K562 (cell line): ENCODE data around the gene IGFBP4. TPM values are rescaled to one million over a fixed set of nuclear protein-coding genes. Genes with fewer than 3 reads are reported as not detected.
A peak's percentile ranks its signal among the peaks of the same experiment; 100 is the strongest.

Experiments
- ATAC-seq: fragments of 200-7000 bp; cut with Tn5 transposase; 3 replicates; pipeline ENCODE4 v1.9.1; 2020; ENCODE audit warnings: moderate library complexity
- Bru-seq: library from RNA; stranded (reverse); fragments of 400-500 nt; gene quantifications from one replicate; lab custom pipeline; 2021; lab: Mats Ljungman, UMichigan
- BruChase-seq, 2 experiments: library from RNA; stranded (reverse); fragments of 400-500 nt; gene quantifications; one replicate each; lab custom pipeline; 2021; lab: Mats Ljungman, UMichigan
- BruUV-seq: library from RNA; stranded (reverse); fragments of 400-500 nt; replicated peaks from 2 replicates; lab custom pipeline; 2021; lab: Mats Ljungman, UMichigan
- CTCF ChIA-PET: fragments of 300-600 bp; formaldehyde crosslinking; extraction: SDS; loops from one replicate; lab custom pipeline; 2021; ENCODE audit warnings: low intra/inter-chr PET ratio; lab: Yijun Ruan, JAX
- POLR2A ChIA-PET: fragments of 300-600, 350-650 bp; sonication (Branson Sonifier 250); formaldehyde crosslinking; extraction: SDS; loops from one replicate; lab custom pipeline; 2021; ENCODE audit warnings: antibody characterized with exemption, inconsistent platforms; lab: Yijun Ruan, JAX
- DNase-seq, 4 experiments: peaks; one replicate each; pipeline versions ENCODE4 v3.0.0 to v3.0.0-alpha.2; 2011 to 2018; ENCODE audit warnings: low spot score in 3 of 4, mixed read lengths in 3 of 4; ENCODE audit errors: extremely low read depth in 1 of 4
- FAIRE-seq: peaks from 2 replicates; lab custom pipeline; 2011; peaks lifted over from hg19 to GRCh38; lab: Jason Lieb, UNC
- H2AFZ ChIP-seq: 2 replicates; pipeline ENCODE4 v1.6.0; 2011; ENCODE audit warnings: low read depth, low read length, control low read depth, inconsistent platforms
- H3K27ac ChIP-seq: fragments of 200-600 bp; 3 replicates; pipeline ENCODE4 v1.8.0; 2011; ENCODE audit warnings: low read depth, mild to moderate bottlenecking, control low read depth, inconsistent platforms, low read length, moderate library complexity, mixed read lengths; ENCODE audit errors: extremely low read depth
- H3K27me3 ChIP-seq, 2 experiments: fragments of 300-600 bp in 1 of 2; 2 replicates in 1 of 2; 3 replicates in 1 of 2; pipeline versions ENCODE4 v1.6.0 to v1.8.0; 2011; ENCODE audit warnings: inconsistent platforms in 2 of 2, low read length in 2 of 2, mild to moderate bottlenecking in 1 of 2, mixed read lengths in 1 of 2, moderate library complexity in 1 of 2; ENCODE audit not compliant: control insufficient read depth in 2 of 2, insufficient read depth in 2 of 2
- H3K36me3 ChIP-seq: fragments of 300-600 bp; 3 replicates; pipeline ENCODE4 v1.8.0; 2011; ENCODE audit warnings: mild to moderate bottlenecking, low read length, inconsistent platforms; ENCODE audit not compliant: control insufficient read depth, insufficient read depth
- H3K4me1 ChIP-seq, 2 experiments: fragments of 200-600 bp in 1 of 2; replicated peaks in 1 of 2; 2 replicates in 1 of 2; 3 replicates in 1 of 2; pipeline versions ENCODE4 v1.5.1 to v1.8.0; 2011; ENCODE audit warnings: inconsistent platforms in 2 of 2, low read length in 2 of 2, mild to moderate bottlenecking in 1 of 2, mixed read lengths in 1 of 2, moderate library complexity in 1 of 2; ENCODE audit not compliant: control insufficient read depth in 2 of 2, insufficient read depth in 2 of 2
- H3K4me2 ChIP-seq: 2 replicates; pipeline ENCODE4 v1.6.1; 2011; ENCODE audit warnings: low read length, control low read depth, inconsistent platforms, mixed read lengths; ENCODE audit not compliant: insufficient read depth
- H3K4me3 ChIP-seq: fragments of 200-600 bp; sonication (generic), shearing (Covaris generic); 2 replicates; pipeline ENCODE4 v1.5.1; 2016; ENCODE audit warnings: control low read depth, inconsistent platforms
- H3K79me2 ChIP-seq: fragments of 200-600 bp; 3 replicates; pipeline ENCODE4 v1.8.0; 2011; ENCODE audit warnings: low read length, inconsistent platforms; ENCODE audit not compliant: control insufficient read depth, insufficient read depth
- H3K9ac ChIP-seq, 2 experiments: 2 replicates each; pipeline versions ENCODE4 v1.6.0 to v1.6.1; 2011; ENCODE audit warnings: low read depth in 2 of 2, low read length in 2 of 2, control low read depth in 1 of 2, inconsistent platforms in 1 of 2, mild to moderate bottlenecking in 1 of 2, mixed read lengths in 1 of 2; ENCODE audit not compliant: insufficient read depth in 1 of 2
- H3K9me1 ChIP-seq: one replicate; pipeline ENCODE4 v1.6.0; 2011; ENCODE audit warnings: inconsistent platforms, mild to moderate bottlenecking, low read length, moderate library complexity; ENCODE audit not compliant: control insufficient read depth, insufficient read depth
- H3K9me3 ChIP-seq: replicated peaks from 2 replicates; pipeline ENCODE4 v1.5.1; 2011; ENCODE audit warnings: low read depth, low read length, inconsistent platforms; ENCODE audit not compliant: control insufficient read depth, insufficient read depth
- H4K20me1 ChIP-seq: replicated peaks from 2 replicates; pipeline ENCODE4 v1.6.1; 2011; ENCODE audit warnings: low read length, inconsistent platforms, mixed read lengths; ENCODE audit not compliant: control insufficient read depth, insufficient read depth
- CBFA2T2 ChIP-seq: fragments of 450-650 bp; conservative IDR thresholded peaks from 2 replicates; pipeline ENCODE4 v1.6.1; 2017; ENCODE audit warnings: mild to moderate bottlenecking
- CEBPG ChIP-seq, 3 experiments: fragments of 200-800 bp in 1 of 3; sonication (Bioruptor generic) in 1 of 3; sonication (generic) in 1 of 3; formaldehyde crosslinking in 1 of 3; IDR thresholded peaks in 2 of 3; conservative IDR thresholded peaks in 1 of 3; 2 replicates each; pipeline versions ENCODE4 v1.6.1 to v1.8.0; 2016 to 2022; ENCODE audit warnings: missing compliant biosample characterization in 2 of 3, missing genetic modification characterization in 2 of 3, mild to moderate bottlenecking in 1 of 3, missing genetic modification reagents in 1 of 3
- CTCF ChIP-seq, 3 experiments: IDR thresholded peaks in 2 of 3; conservative IDR thresholded peaks in 1 of 3; 2 replicates each; pipeline ENCODE4 v1.5.1; 2011 to 2012; ENCODE audit warnings: low read length in 3 of 3, mild to moderate bottlenecking in 3 of 3, control low read depth in 2 of 3, improper control_type of control experiment in 1 of 3, inconsistent platforms in 1 of 3, low read depth in 1 of 3, mixed read lengths in 1 of 3, moderate library complexity in 1 of 3; ENCODE audit not compliant: insufficient read depth in 2 of 3
- L3MBTL2 ChIP-seq: fragments of 450-650 bp; IDR thresholded peaks from 2 replicates; pipeline ENCODE4 v1.6.1; 2016; ENCODE audit warnings: mild to moderate bottlenecking, moderate library complexity
- RBBP5 ChIP-seq: fragments of 200-600 bp; sonication (generic); IDR thresholded peaks from 2 replicates; pipeline ENCODE4 v1.6.1; 2012; ENCODE audit warnings: borderline replicate concordance, mild to moderate bottlenecking, low read length, control low read depth, inconsistent platforms; ENCODE audit not compliant: insufficient read depth, poor library complexity, severe bottlenecking
- SMAD4 ChIP-seq: fragments of 250-450 bp; sonication (Bioruptor Pico); conservative IDR thresholded peaks from 2 replicates; pipeline ENCODE4 v1.8.0; 2021; ENCODE audit warnings: inconsistent platforms, mild to moderate bottlenecking, moderate library complexity
- SMARCA4 ChIP-seq: fragments of 450-650 bp; IDR thresholded peaks from 2 replicates; pipeline ENCODE4 v1.6.1; 2016
- TAF15 ChIP-seq: fragments of 200-400 bp; formaldehyde crosslinking; IDR thresholded peaks from 2 replicates; pipeline ENCODE4 v1.6.1; 2017; ENCODE audit warnings: mild to moderate bottlenecking, low read depth, low read length, moderate library complexity
- ZNF431 ChIP-seq: sonication (generic); formaldehyde crosslinking; IDR thresholded peaks from 2 replicates; pipeline ENCODE4 v1.8.0; 2022; ENCODE audit warnings: mild to moderate bottlenecking, missing genetic modification reagents
- WGBS: fragments of 100-300 bp; shearing (Covaris generic); methylation state at CpG from one replicate; pipeline ENCODE4 v1.1.6; 2016; ENCODE audit warnings: low coverage, mixed read lengths; ENCODE audit not compliant: insufficient coverage; ENCODE audit errors: missing lambda C conversion rate; 5-methylcytosine and 5-hydroxymethylcytosine counted together
- in situ Hi-C: fragments of 300-500 bp; cut with MboI; formaldehyde crosslinking; loops from 4 replicates; pipeline ENCODE4 v1.15.0; 2018; ENCODE audit warnings: inconsistent platforms, mixed read lengths
- intact Hi-C: fragments of 100-400 bp; cut with micrococcal nuclease; formaldehyde crosslinking; loops from 2 replicates; pipeline ENCODE4 v1.14.2; 2022
- long read RNA-seq, 3 experiments: library from polyadenylated mRNA in 2 of 3; library from RNA in 1 of 3; unstranded in 2 of 3; stranded (forward) in 1 of 3; transcript quantifications; one replicate each; pipeline ENCODE4 v2.0.0, GENCODE V29; 2019 to 2022
- polyA minus RNA-seq, 3 experiments: library from RNA; depleted of rRNA, polyadenylated mRNA; stranded (reverse); fragments of >200 nt; gene quantifications; 2 replicates each; pipeline ENCODE4 v1.2.3, GENCODE V29; 2011
- polyA plus RNA-seq, 8 experiments: library from polyadenylated mRNA; depleted of rRNA in 4 of 8; stranded (reverse) in 5 of 8; unstranded in 3 of 8; fragments of >200 nt; fragmentation: Nextera tagmentation in 2 of 8; fragmentation: Illumina TruSeq in 1 of 8; extraction: Ambion mirVana in 2 of 8; extraction: Trizol in 1 of 8; gene quantifications; 2 replicates each; pipeline versions ENCODE4 v1.2.1 to v1.2.3, GENCODE V29; 2011 to 2014; ENCODE audit warnings: inconsistent platforms in 1 of 8, missing spikeins in 1 of 8
- total RNA-seq, 7 experiments: library from RNA; depleted of rRNA in 6 of 7; stranded (reverse); fragments of >200 nt in 6 of 7; fragmentation: Illumina TruSeq in 2 of 7; extraction: Trizol in 2 of 7; gene quantifications; 2 replicates each; pipeline versions ENCODE4 v1.2.1 to v1.2.3, GENCODE V29; 2011 to 2021; ENCODE audit warnings: low replicate concordance in 1 of 7
- TF ChIP-seq, protein P1 (sequence below): fragments of 200-800 bp; sonication (Bioruptor generic); IDR thresholded peaks from 2 replicates; pipeline ENCODE4 v1.6.1; 2017; ENCODE audit warnings: missing genetic modification characterization, missing compliant biosample characterization

Gene IGFBP4
- total RNA-seq (2011; cell fraction: chromatin; rRNA removed; ENCODE audit: low replicate concordance), result 53.3 and 148 TPM in 2 replicates
- 159 and 208 TPM in 2 replicates for total RNA-seq (2011; cell fraction: nucleolus; rRNA removed)
- total RNA-seq (2011; cell fraction: nucleoplasm; rRNA removed), result 156 and 209 TPM in 2 replicates
- total RNA-seq (2014; rRNA removed) (17.8 and 18.6 TPM in 2 replicates), total RNA-seq (2014; rRNA removed; fragmentation: Illumina TruSeq; extraction: Trizol) (18.1 and 18.3 TPM in 2 replicates), total RNA-seq (2015; rRNA removed; fragmentation: Illumina TruSeq; extraction: Trizol) (12.0 and 12.6 TPM in 2 replicates), total RNA-seq (2021) (87.6 and 99.8 TPM in 2 replicates), polyA plus RNA-seq (2011; rRNA removed) (47.2 and 98.1 TPM in 2 replicates), polyA plus RNA-seq (2014; fragmentation: Illumina TruSeq; extraction: Trizol) (46.6 and 64.4 TPM in 2 replicates), polyA plus RNA-seq (2014; fragmentation: Nextera tagmentation; extraction: Ambion mirVana) (10 to 100 TPM in 1 of 2 experiments, 1 to 10 TPM in 1; 8.8 to 10.8 TPM), polyA plus RNA-seq (2014; rRNA removed) (37.5 and 43.5 TPM in 2 replicates), polyA minus RNA-seq (2011; rRNA and poly(A)+ RNA removed) (39.8 and 98.7 TPM in 2 replicates), Bru-seq, nascent RNA (percentile 70 among the genes with signal in this experiment), BruChase-seq, experiment 1, labeled RNA remaining after a 2-hour chase (percentile 57 among the genes with signal in this experiment), BruChase-seq, experiment 2, labeled RNA remaining after a 6-hour chase (percentile 57 among the genes with signal in this experiment)
- 47.0 and 129 TPM in 2 replicates for polyA plus RNA-seq (2011; cell fraction: cytosol; rRNA removed)
- polyA plus RNA-seq (2011; cell fraction: nucleus; rRNA removed), result 23.9 and 76.5 TPM in 2 replicates
- 64.1 and 158 TPM in 2 replicates for polyA plus RNA-seq (2012)
- polyA minus RNA-seq (2011; cell fraction: cytosol; rRNA and poly(A)+ RNA removed), result 51.3 and 106 TPM in 2 replicates
- 11.2 and 17.0 TPM in 2 replicates for polyA minus RNA-seq (2011; cell fraction: nucleus; rRNA and poly(A)+ RNA removed)
- long read RNA-seq, experiment 1, transcript IGFBP4-201 (4 exons, 2,200 nt), result major isoform, 795 of 925 reads
- long read RNA-seq, experiment 1, partial matches to known transcripts, result 110 of 925 reads
- long read RNA-seq, experiment 1, other reads (novel, unspliced or antisense), result 20 of 925 reads
- long read RNA-seq, experiment 2, transcript IGFBP4-201 (4 exons, 2,200 nt), result major isoform, 77 of 109 reads
- long read RNA-seq, experiment 2, partial matches to known transcripts, result 32 of 109 reads
- long read RNA-seq, experiment 2, other reads (novel, unspliced or antisense), result 0 of 109 reads
- long read RNA-seq, experiment 3, transcript IGFBP4-201 (4 exons, 2,200 nt), result major isoform, 93 of 105 reads
- long read RNA-seq, experiment 3, partial matches to known transcripts, result 6 of 105 reads
- long read RNA-seq, experiment 3, other reads (novel, unspliced or antisense), result 6 of 105 reads

- no TSS peak for BruUV-seq
- ATAC-seq, result peak; percentile 86
- in situ Hi-C loops, result no loop called here
- Histone ChIP-seq H3K4me3 (peak within 1 kb of the TSS; percentile 44), H3K27me3 (no peaks in the 10 kb centered on the region), H3K9me1 (no peaks in the 10 kb centered on the region), H3K9me3 (no peaks in the 10 kb centered on the region), H3K27ac (peak within 1 kb of the TSS; percentile 80), H3K36me3 (no peaks in the 10 kb centered on the region; the same call in 2 of the 3 replicates), H3K4me2 (peak within 1 kb of the TSS; percentile 84), H4K20me1 (no peaks in the 10 kb centered on the region), H3K79me2 (peaks cover 29% of the 10 kb centered on the region), H3K9ac (peak within 1 kb of the TSS; percentile 77 to 93), H2AFZ (peak within 1 kb of the TSS; percentile 89), H3K4me1 (peaks cover 30 to 32% of the 10 kb centered on the region in 2 experiments)
- WGBS, result 1% methylated on average over 34 of the region's 98 CpGs
- FAIRE-seq, result peak; percentile 67
- ChIA-PET CTCF (interaction anchor here (0.6 to 2.1 kb wide), 6 partner anchors 29 to 118 kb away, joined by 3 to 7 read pairs (median 4); no protein-coding TSS in a partner anchor), POLR2A (interaction anchor here (0.5 to 3.2 kb wide), 14 partner anchors 11 to 1179 kb away, joined by 3 to 22 read pairs (median 4); partner anchors contain the start of gene TOP2A)
- intact Hi-C loops, result loop anchor here (1.0 to 5.0 kb wide), 3 partner anchors 25 to 86 kb away; no protein-coding TSS in a partner anchor
- DNase-seq, result peak; percentile 85 to 91 (median 88)
- TF ChIP-seq SMARCA4 (0 out of 2 replicates have a peak, but pooled peaks have one; percentile 21), CEBPG (CRISPR knock-in tag; IDR thresholded peaks at IDR 0.05) (peak; percentile 74), CEBPG (tag; conservative IDR thresholded peaks at IDR 0.05 in 1 of 2, IDR thresholded peaks at IDR 0.05 in 1 of 2) (peak in 1 of 2 experiments; percentile 86; a peak in 2 of 4 replicates), RBBP5 (peak; percentile 40), CTCF (IDR thresholded peaks at IDR 0.05 in 2 of 3, conservative IDR thresholded peaks at IDR 0.05 in 1 of 3; ENCODE audit: insufficient read depth in 2 of 3, low read depth in 1 of 3, low read length in 3 of 3) (peak; percentile 67 to 81 (median 70)), ZNF431 (CRISPR knock-in tag) (0 out of 2 replicates have a peak, but pooled peaks have one; percentile 30), CBFA2T2 (no peak), TAF15 (no peak), L3MBTL2 (peak; percentile 79), SMAD4 (peak; percentile 70)
- TF ChIP-seq, protein P1, sequence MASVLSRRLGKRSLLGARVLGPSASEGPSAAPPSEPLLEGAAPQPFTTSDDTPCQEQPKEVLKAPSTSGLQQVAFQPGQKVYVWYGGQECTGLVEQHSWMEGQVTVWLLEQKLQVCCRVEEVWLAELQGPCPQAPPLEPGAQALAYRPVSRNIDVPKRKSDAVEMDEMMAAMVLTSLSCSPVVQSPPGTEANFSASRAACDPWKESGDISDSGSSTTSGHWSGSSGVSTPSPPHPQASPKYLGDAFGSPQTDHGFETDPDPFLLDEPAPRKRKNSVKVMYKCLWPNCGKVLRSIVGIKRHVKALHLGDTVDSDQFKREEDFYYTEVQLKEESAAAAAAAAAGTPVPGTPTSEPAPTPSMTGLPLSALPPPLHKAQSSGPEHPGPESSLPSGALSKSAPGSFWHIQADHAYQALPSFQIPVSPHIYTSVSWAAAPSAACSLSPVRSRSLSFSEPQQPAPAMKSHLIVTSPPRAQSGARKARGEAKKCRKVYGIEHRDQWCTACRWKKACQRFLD (CRISPR knock-in tag), result 0 out of 2 replicates have a peak, but pooled peaks have one; percentile 74
Observed at GRCh38 chr17:40443196-40443987, at the start of gene IGFBP4. IGFBP4 (plus strand) TSS chr17:40443450; CDS start chr17:40443736, 286 bp downstream.
